ENCODE data around the gene FKBP15. TPM values are rescaled to one million over a fixed set of nuclear protein-coding genes. Genes with fewer than 3 reads are reported as not detected.
"Not testable (repeated sequence)": the region's sequence is repeated elsewhere in the genome, so short reads cannot be mapped to it uniquely, and the experiment has no call there.

Gene FKBP15
- total RNA-seq, 1 experiment from 2014 or later: 20.1 TPM

GRCh38 chr9:113151696-113152630 is 69.1 kb downstream of the FKBP15 start:
- H3K9me3 Mint-ChIP-seq (ENCODE audit: unreplicated experiment): no peaks in the 10 kb centered on the region
- no peaks in the 10 kb centered on the region for H3K27me3 ChIP-seq (replicated peaks; ENCODE audit: control insufficient read depth, insufficient read depth, low read length)
- no peak for DNase-seq
- intact Hi-C loops (cut with micrococcal nuclease; ENCODE audit: unreplicated experiment): loop anchor here (5.0 kb wide), 1 partner anchor 125 kb away; the partner anchor contains the start of genes CDC26 and PRPF4
- ChIA-PET CTCF (interaction anchor here (1.0 to 1.5 kb wide), 4 partner anchors 9 to 506 kb away, joined by 3 to 13 read pairs (median 4); partner anchors contain the start of genes FKBP15 and SLC31A1), POLR2A (interaction anchor here (1.1 to 1.9 kb wide), 2 partner anchors 70 to 123 kb away, joined by 7 to 9 read pairs; partner anchors contain the start of genes CDC26, FKBP15, PRPF4 and SLC31A1)
- peaks cover 21% of the 10 kb centered on the region for H3K4me1 Mint-ChIP-seq (ENCODE audit: low read depth, unreplicated experiment)
- H3K27me3 Mint-ChIP-seq (ENCODE audit: insufficient read depth, unreplicated experiment): no peaks in the 10 kb centered on the region
- TF ChIP-seq CTCF (IDR thresholded peaks at IDR 0.05; ENCODE audit: insufficient read depth in 1 of 2, low read depth in 1 of 2, low read length in 1 of 2, severe bottlenecking in 1 of 2, unreplicated experiment in 1 of 2): no peak
- peaks cover 11% of the 10 kb centered on the region for H3K4me1 ChIP-seq
- H3K9me3 ChIP-seq: no peaks in the 10 kb centered on the region
- no peaks in the 10 kb centered on the region for H3K36me3 Mint-ChIP-seq (ENCODE audit: insufficient read depth, unreplicated experiment)
- TSS peak; percentile 56 for BruUV-seq (replicated peaks)
- H3K4me3 ChIP-seq (ENCODE audit: low read depth, low read length): peak overlapping the region; percentile 84
- peak overlapping the region; percentile 61 for H3K27ac Mint-ChIP-seq (ENCODE audit: unreplicated experiment)
- H3K36me3 ChIP-seq (ENCODE audit: control insufficient read depth, insufficient read depth, low read length): no peaks in the 10 kb centered on the region
- H3K4me3 Mint-ChIP-seq (ENCODE audit: unreplicated experiment): peak overlapping the region; percentile 74

GRCh38 chr9:113150670-113151611 is 70.1 kb downstream of the FKBP15 start, which contains the start of gene SLC31A2:
Gene SLC31A2 (plus strand): TSS chr9:113151007. CDS start chr9:113151075, 68 bp downstream.
- DNase-seq: peak; percentile 91 to 94
- Mint-ChIP-seq H3K9me3 (ENCODE audit: unreplicated experiment) (no peaks in the 10 kb centered on the region), H3K4me1 (ENCODE audit: low read depth, unreplicated experiment) (peaks cover 21% of the 10 kb centered on the region), H3K27ac (ENCODE audit: unreplicated experiment) (no peak within 1 kb of the TSS), H3K27me3 (ENCODE audit: insufficient read depth, unreplicated experiment) (peaks cover 3% of the 10 kb centered on the region), H3K4me3 (ENCODE audit: unreplicated experiment) (peak within 1 kb of the TSS; percentile 74), H3K36me3 (ENCODE audit: insufficient read depth, unreplicated experiment) (no peaks in the 10 kb centered on the region)
- TF ChIP-seq CTCF (IDR thresholded peaks at IDR 0.05; ENCODE audit: insufficient read depth in 1 of 2, low read depth in 1 of 2, low read length in 1 of 2, severe bottlenecking in 1 of 2, unreplicated experiment in 1 of 2): peak; percentile 46 to 57
- peak within 1 kb of the TSS; percentile 84 for H3K4me3 ChIP-seq (ENCODE audit: low read depth, low read length)
- no peaks in the 10 kb centered on the region for H3K27me3 ChIP-seq (replicated peaks; ENCODE audit: control insufficient read depth, insufficient read depth, low read length)
- H3K9me3 ChIP-seq: no peaks in the 10 kb centered on the region
- H3K4me1 ChIP-seq: peaks cover 11% of the 10 kb centered on the region
- ChIA-PET POLR2A (interaction anchor here (1.1 to 1.9 kb wide), 2 partner anchors 71 to 124 kb away, joined by 7 to 9 read pairs; partner anchors contain the start of genes CDC26, FKBP15, PRPF4 and SLC31A1), CTCF (interaction anchor here (0.6 to 1.5 kb wide), 15 partner anchors 13 to 592 kb away, joined by 3 to 13 read pairs (median 4); partner anchors contain the start of genes CDC26, FKBP15, PRPF4 and SLC31A1)
- no peaks in the 10 kb centered on the region for H3K36me3 ChIP-seq (ENCODE audit: control insufficient read depth, insufficient read depth, low read length)
- intact Hi-C loops (cut with micrococcal nuclease; ENCODE audit: unreplicated experiment): loop anchor here (5.0 kb wide), 1 partner anchor 126 kb away; the partner anchor contains the start of genes CDC26 and PRPF4
- BruUV-seq (replicated peaks): no TSS peak

GRCh38 chr9:113149561-113149960 is 71.5 kb downstream of the FKBP15 start:
- peaks cover 21% of the 10 kb centered on the region for H3K4me1 Mint-ChIP-seq (ENCODE audit: low read depth, unreplicated experiment)
- BruUV-seq (replicated peaks); H3K27ac Mint-ChIP-seq (ENCODE audit: unreplicated experiment); H3K36me3 Mint-ChIP-seq (ENCODE audit: insufficient read depth, unreplicated experiment); H3K4me3 ChIP-seq (ENCODE audit: low read depth, low read length); intact Hi-C loops (cut with micrococcal nuclease; ENCODE audit: unreplicated experiment); H3K4me3 Mint-ChIP-seq (ENCODE audit: unreplicated experiment); H3K9me3 Mint-ChIP-seq (ENCODE audit: unreplicated experiment); H3K36me3 ChIP-seq (ENCODE audit: control insufficient read depth, insufficient read depth, low read length); H3K9me3 ChIP-seq; H3K27me3 Mint-ChIP-seq (ENCODE audit: insufficient read depth, unreplicated experiment); DNase-seq; H3K27me3 ChIP-seq (replicated peaks; ENCODE audit: control insufficient read depth, insufficient read depth, low read length); CTCF ChIA-PET: not testable (repeated sequence)
- POLR2A ChIA-PET: interaction anchor here (0.6 kb wide), 1 partner anchor 1088 kb away, joined by 3 read pairs; no protein-coding TSS in a partner anchor
- peaks cover 11% of the 10 kb centered on the region for H3K4me1 ChIP-seq
